Breast epithelium (tissue), 3 donors: Measurements from ENCODE around the gene SS18L1.

Source experiments
- POLR2A ChIP-seq: fragments of 450-650 bp; IDR thresholded peaks from one replicate; pipeline ENCODE4 v1.6.1; 2016; ENCODE audit warnings: antibody characterized with exemption, mild to moderate bottlenecking, moderate library complexity
- POLR2AphosphoS5 ChIP-seq, 3 donors: sonication (generic); formaldehyde crosslinking; IDR thresholded peaks; one replicate each; pipeline ENCODE4 v1.6.1; 2017; ENCODE audit warnings: antibody characterized with exemption in 3 of 3
- TF ChIP-seq, protein P1 (sequence below), 3 donors: fragments of 450-650 bp; IDR thresholded peaks; one replicate each; pipeline ENCODE4 v1.5.1; 2016 to 2017; ENCODE audit warnings: antibody characterized with exemption in 3 of 3, mild to moderate bottlenecking in 3 of 3, moderate library complexity in 3 of 3

DNA sequence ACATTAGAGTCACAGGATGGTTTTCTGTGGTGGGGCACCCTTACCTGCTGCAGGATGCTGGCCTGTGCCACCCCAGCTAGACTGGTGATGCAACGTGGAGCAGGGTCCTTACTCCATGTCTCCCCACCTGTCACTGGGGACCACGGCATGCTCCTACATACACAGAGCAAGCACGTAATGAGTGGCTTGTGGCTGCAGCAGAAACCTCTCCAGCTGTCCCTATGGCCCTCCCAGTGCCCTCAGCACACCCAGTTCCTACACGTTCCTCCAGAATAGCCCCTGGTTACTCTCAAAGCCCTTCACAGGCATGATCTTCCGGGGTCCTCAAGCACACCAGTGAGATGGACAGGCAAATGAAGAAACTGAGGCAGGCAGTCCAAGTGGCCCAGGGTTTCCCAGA lies 24.5 kb upstream of the SS18L1 start:
- TF ChIP-seq, protein P1, sequence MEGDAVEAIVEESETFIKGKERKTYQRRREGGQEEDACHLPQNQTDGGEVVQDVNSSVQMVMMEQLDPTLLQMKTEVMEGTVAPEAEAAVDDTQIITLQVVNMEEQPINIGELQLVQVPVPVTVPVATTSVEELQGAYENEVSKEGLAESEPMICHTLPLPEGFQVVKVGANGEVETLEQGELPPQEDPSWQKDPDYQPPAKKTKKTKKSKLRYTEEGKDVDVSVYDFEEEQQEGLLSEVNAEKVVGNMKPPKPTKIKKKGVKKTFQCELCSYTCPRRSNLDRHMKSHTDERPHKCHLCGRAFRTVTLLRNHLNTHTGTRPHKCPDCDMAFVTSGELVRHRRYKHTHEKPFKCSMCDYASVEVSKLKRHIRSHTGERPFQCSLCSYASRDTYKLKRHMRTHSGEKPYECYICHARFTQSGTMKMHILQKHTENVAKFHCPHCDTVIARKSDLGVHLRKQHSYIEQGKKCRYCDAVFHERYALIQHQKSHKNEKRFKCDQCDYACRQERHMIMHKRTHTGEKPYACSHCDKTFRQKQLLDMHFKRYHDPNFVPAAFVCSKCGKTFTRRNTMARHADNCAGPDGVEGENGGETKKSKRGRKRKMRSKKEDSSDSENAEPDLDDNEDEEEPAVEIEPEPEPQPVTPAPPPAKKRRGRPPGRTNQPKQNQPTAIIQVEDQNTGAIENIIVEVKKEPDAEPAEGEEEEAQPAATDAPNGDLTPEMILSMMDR (IDR thresholded peaks at IDR 0.05), result no peak
- TF ChIP-seq POLR2A (no peak), POLR2AphosphoS5 (IDR thresholded peaks at IDR 0.05) (no peak)
